GM08714 (cell line): ENCODE measurements around the gene STRADA.
"Not testable (repeated sequence)": the region's sequence is repeated elsewhere in the genome, so short reads cannot be mapped to it uniquely, and the experiment has no call there.

Source experiments
- H3K4me3 ChIP-seq: fragments of 200-500 bp; sonication (Bioruptor generic); 2 replicates; pipeline ENCODE4 v1.5.1; 2014; ENCODE audit warnings: mild to moderate bottlenecking, low read length, inconsistent platforms
- ZNF274 ChIP-seq: IDR thresholded peaks from 2 replicates; pipeline ENCODE4 v1.6.1; 2012; ENCODE audit warnings: mild to moderate bottlenecking, low read depth, low read length

The STRADA gene

GRCh38 chr17:63768433-63768832 lies 26.8 kb upstream of the STRADA start:
- no peak for TF ChIP-seq ZNF274
- no peak overlapping the region for H3K4me3 ChIP-seq

GRCh38 chr17:63766754-63767153 lies 25.2 kb upstream of the STRADA start:
- no peak overlapping the region for H3K4me3 ChIP-seq
- no peak for TF ChIP-seq ZNF274

GRCh38 chr17:63764716-63765115 lies 23.1 kb upstream of the STRADA start:
- no peak for TF ChIP-seq ZNF274
- H3K4me3 ChIP-seq: no peak overlapping the region

- TF ChIP-seq ZNF274: no peak
- H3K4me3 ChIP-seq: no peak overlapping the region
Observed at GRCh38 chr17:63762161-63763078, 20.8 kb upstream of the STRADA start.

GRCh38 chr17:63760771-63761539 lies 19.4 kb upstream of the STRADA start:
- TF ChIP-seq ZNF274: no peak
- H3K4me3 ChIP-seq: no peak overlapping the region

- no peak overlapping the region for H3K4me3 ChIP-seq
- TF ChIP-seq ZNF274: no peak
Observed at GRCh38 chr17:63758428-63758827, 16.8 kb upstream of the STRADA start.

- H3K4me3 ChIP-seq: no peak overlapping the region
- no peak for TF ChIP-seq ZNF274
Observed at GRCh38 chr17:63754046-63754445, 12.4 kb upstream of the STRADA start.

GRCh38 chr17:63753215-63753614 lies 11.6 kb upstream of the STRADA start:
- no peak for TF ChIP-seq ZNF274
- H3K4me3 ChIP-seq: no peak overlapping the region

- no peak overlapping the region for H3K4me3 ChIP-seq
- TF ChIP-seq ZNF274: no peak
Observed at GRCh38 chr17:63752707-63753106, 11.1 kb upstream of the STRADA start.

- no peak for TF ChIP-seq ZNF274
- no peak overlapping the region for H3K4me3 ChIP-seq
Observed at GRCh38 chr17:63751806-63752205, 10.2 kb upstream of the STRADA start.

GRCh38 chr17:63741143-63741407 lies 524 bp downstream of the STRADA start:
- H3K4me3 ChIP-seq: peak overlapping the region; percentile 86
- no peak for TF ChIP-seq ZNF274

- TF ChIP-seq ZNF274: no peak
- H3K4me3 ChIP-seq: peak overlapping the region; percentile 86
Observed at GRCh38 chr17:63740464-63741142, 996 bp downstream of the STRADA start.

- no peak overlapping the region for H3K4me3 ChIP-seq
- no peak for TF ChIP-seq ZNF274
Observed at GRCh38 chr17:63735691-63736090, 5.9 kb downstream of the STRADA start.

- H3K4me3 ChIP-seq: no peak overlapping the region
- no peak for TF ChIP-seq ZNF274
Observed at GRCh38 chr17:63722403-63722802, 19.2 kb downstream of the STRADA start.

GRCh38 chr17:63720194-63720593 lies 21.4 kb downstream of the STRADA start:
- H3K4me3 ChIP-seq: not testable (repeated sequence)
